GM12878 (cell line): Measurements from ENCODE around the gene OVCA2. TPM values are rescaled to one million over a fixed set of nuclear protein-coding genes. Genes with fewer than 3 reads are reported as not detected.

Experiments
- CHD1 ChIP-seq: IDR thresholded peaks from 2 replicates; pipeline ENCODE4 v1.6.1; 2012; ENCODE audit warnings: low read depth, low read length, improper control_type of control experiment
- CREM ChIP-seq: IDR thresholded peaks from 2 replicates; pipeline ENCODE4 v1.6.1; 2014; ENCODE audit warnings: antibody characterized with exemption, low read depth
- HCFC1 ChIP-seq: fragments of 150-350 bp; IDR thresholded peaks from 2 replicates; pipeline ENCODE4 v1.6.1; 2014; ENCODE audit warnings: low read length
- IKZF1 ChIP-seq: fragments of 450-650 bp; conservative IDR thresholded peaks from 2 replicates; pipeline ENCODE4 v1.6.1; 2017; ENCODE audit warnings: antibody characterized with exemption, mild to moderate bottlenecking
- JUND ChIP-seq: IDR thresholded peaks from 2 replicates; pipeline ENCODE4 v1.6.1; 2012; ENCODE audit warnings: low read depth, mild to moderate bottlenecking, low read length, improper control_type of control experiment, moderate library complexity
- LARP7 ChIP-seq: fragments of 450-650 bp; IDR thresholded peaks from 2 replicates; pipeline ENCODE4 v1.6.1; 2017; ENCODE audit warnings: mild to moderate bottlenecking
- MEF2A ChIP-seq: IDR thresholded peaks from 2 replicates; pipeline ENCODE4 v1.6.1; 2011; ENCODE audit warnings: low read depth, mild to moderate bottlenecking, low read length, moderate library complexity; ENCODE audit not compliant: insufficient read depth
- MXI1 ChIP-seq: fragments of 150-350 bp; IDR thresholded peaks from 2 replicates; pipeline ENCODE4 v1.6.1; 2011; ENCODE audit warnings: low read depth, mild to moderate bottlenecking, inconsistent platforms, low read length, improper control_type of control experiment
- MYB ChIP-seq: fragments of 150-350 bp; IDR thresholded peaks from 2 replicates; pipeline ENCODE4 v1.6.1; 2014; ENCODE audit warnings: mild to moderate bottlenecking, low read depth, low read length, borderline replicate concordance
- NFYB ChIP-seq: IDR thresholded peaks from 2 replicates; pipeline ENCODE4 v1.6.1; 2011; ENCODE audit warnings: low read depth, mild to moderate bottlenecking, low read length, improper control_type of control experiment, moderate library complexity; ENCODE audit not compliant: insufficient read depth
- NR2F1 ChIP-seq: fragments of 450-650 bp; conservative IDR thresholded peaks from 2 replicates; pipeline ENCODE4 v1.6.1; 2017; ENCODE audit warnings: mild to moderate bottlenecking
- POLR2A ChIP-seq: IDR thresholded peaks from 2 replicates; pipeline ENCODE4 v1.6.1; 2011; ENCODE audit warnings: low read depth, mild to moderate bottlenecking, low read length
- POLR2AphosphoS2 ChIP-seq: IDR thresholded peaks from 2 replicates; pipeline ENCODE4 v1.6.1; 2011; ENCODE audit warnings: low read depth, mild to moderate bottlenecking, low read length, improper control_type of control experiment, moderate library complexity
- POLR2AphosphoS5 ChIP-seq: IDR thresholded peaks from 2 replicates; pipeline ENCODE4 v1.6.1; 2011; ENCODE audit warnings: mild to moderate bottlenecking, low read length, inconsistent platforms
- RB1 ChIP-seq: fragments of 450-650 bp; formaldehyde crosslinking; IDR thresholded peaks from 2 replicates; pipeline ENCODE4 v1.6.1; 2017; ENCODE audit warnings: mild to moderate bottlenecking, borderline replicate concordance
- RBBP5 ChIP-seq: fragments of 200-600 bp; sonication (generic); conservative IDR thresholded peaks from 2 replicates; pipeline ENCODE4 v1.6.1; 2016
- SIN3A ChIP-seq: IDR thresholded peaks from 2 replicates; pipeline ENCODE4 v1.6.1; 2012; ENCODE audit warnings: low read depth, low read length, improper control_type of control experiment
- SRF ChIP-seq, 2 experiments: IDR thresholded peaks; 2 replicates each; pipeline ENCODE4 v1.6.1; 2011; ENCODE audit warnings: low read depth in 2 of 2, low read length in 2 of 2, mild to moderate bottlenecking in 1 of 2, moderate library complexity in 1 of 2
- TAF1 ChIP-seq: IDR thresholded peaks from 2 replicates; pipeline ENCODE4 v1.6.1; 2011; ENCODE audit warnings: mild to moderate bottlenecking, low read depth, low read length, borderline replicate concordance
- YY1 ChIP-seq: IDR thresholded peaks from 2 replicates; pipeline ENCODE4 v1.6.1; 2011; ENCODE audit warnings: low read depth, mild to moderate bottlenecking, low read length
- ZNF217 ChIP-seq: fragments of 450-650 bp; IDR thresholded peaks from 2 replicates; pipeline ENCODE4 v1.6.1; 2017; ENCODE audit warnings: antibody characterized with exemption, mild to moderate bottlenecking
- polyA plus RNA-seq, 11 experiments: library from polyadenylated mRNA; depleted of rRNA in 4 of 11; unstranded in 6 of 11; stranded (reverse) in 5 of 11; fragments of >200 nt; fragmentation: Nextera tagmentation in 4 of 11; fragmentation: Illumina TruSeq in 1 of 11; extraction: Ambion mirVana in 4 of 11; extraction: Trizol in 1 of 11; gene quantifications; 1 replicate in 1 of 11; 2 replicates in 10 of 11; pipeline versions ENCODE4 v1.2.1 to v1.2.3, GENCODE V29; 2011 to 2016; ENCODE audit warnings: inconsistent platforms in 2 of 11, missing spikeins in 2 of 11, low read depth in 1 of 11
- total RNA-seq, 4 experiments: library from RNA; depleted of rRNA in 3 of 4; stranded (reverse); fragments of >200 nt in 3 of 4; fragmentation: Illumina TruSeq in 1 of 4; extraction: Trizol in 1 of 4; gene quantifications; 2 replicates each; pipeline versions ENCODE4 v1.2.1 to v1.2.3, GENCODE V29; 2013 to 2021
- TF ChIP-seq, protein P1 (sequence below): fragments of 450-650 bp; formaldehyde crosslinking; IDR thresholded peaks from 2 replicates; pipeline ENCODE4 v1.4.0; 2022; ENCODE audit warnings: mild to moderate bottlenecking, moderate library complexity
- TF ChIP-seq, protein P2 (sequence below): fragments of 450-650 bp; IDR thresholded peaks from 2 replicates; pipeline ENCODE4 v1.6.1; 2016; ENCODE audit warnings: mild to moderate bottlenecking, moderate library complexity, borderline replicate concordance

The OVCA2 gene
- total and polyA plus RNA-seq, 10 of the 15 experiments (the other 5 are each of a cell fraction or from before 2014, with no cell fraction given) = 6.1 to 75.3 (median 40.7) TPM

- TF ChIP-seq, protein P1, sequence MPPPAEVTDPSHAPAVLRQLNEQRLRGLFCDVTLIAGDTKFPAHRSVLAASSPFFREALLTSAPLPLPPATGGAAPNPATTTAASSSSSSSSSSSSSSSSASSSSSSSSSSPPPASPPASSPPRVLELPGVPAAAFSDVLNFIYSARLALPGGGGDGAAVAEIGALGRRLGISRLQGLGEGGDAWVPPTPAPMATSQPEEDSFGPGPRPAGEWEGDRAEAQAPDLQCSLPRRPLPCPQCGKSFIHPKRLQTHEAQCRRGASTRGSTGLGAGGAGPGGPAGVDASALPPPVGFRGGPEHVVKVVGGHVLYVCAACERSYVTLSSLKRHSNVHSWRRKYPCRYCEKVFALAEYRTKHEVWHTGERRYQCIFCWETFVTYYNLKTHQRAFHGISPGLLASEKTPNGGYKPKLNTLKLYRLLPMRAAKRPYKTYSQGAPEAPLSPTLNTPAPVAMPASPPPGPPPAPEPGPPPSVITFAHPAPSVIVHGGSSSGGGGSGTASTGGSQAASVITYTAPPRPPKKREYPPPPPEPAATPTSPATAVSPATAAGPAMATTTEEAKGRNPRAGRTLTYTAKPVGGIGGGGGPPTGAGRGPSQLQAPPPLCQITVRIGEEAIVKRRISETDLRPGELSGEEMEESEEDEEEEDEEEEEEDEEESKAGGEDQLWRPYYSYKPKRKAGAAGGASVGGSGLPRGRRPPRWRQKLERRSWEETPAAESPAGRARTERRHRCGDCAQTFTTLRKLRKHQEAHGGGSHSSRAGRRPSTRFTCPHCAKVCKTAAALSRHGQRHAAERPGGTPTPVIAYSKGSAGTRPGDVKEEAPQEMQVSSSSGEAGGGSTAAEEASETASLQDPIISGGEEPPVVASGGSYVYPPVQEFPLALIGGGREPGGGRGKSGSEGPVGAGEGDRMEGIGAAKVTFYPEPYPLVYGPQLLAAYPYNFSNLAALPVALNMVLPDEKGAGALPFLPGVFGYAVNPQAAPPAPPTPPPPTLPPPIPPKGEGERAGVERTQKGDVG (CRISPR knock-in tag) = no peak
- TF ChIP-seq IKZF1 (peak; percentile 83), NFYB (0 out of 2 replicates have a peak, but pooled peaks have one; percentile 19), CHD1 (no peak), JUND (no peak), NR2F1 (no peak), POLR2AphosphoS2 (peak; percentile 94), ZNF217 (no peak), LARP7 (peak; percentile 68; the same call in 1 of the 2 replicates), CREM (peak; percentile 67), MEF2A (peak; percentile 34; the same call in 1 of the 2 replicates), SIN3A (peak; percentile 99), HCFC1 (peak; percentile 86), POLR2A (peak; percentile 86), RB1 (peak; percentile 56; the same call in 1 of the 2 replicates), MYB (peak; percentile 18; the same call in 1 of the 2 replicates), YY1 (peak; percentile 97), MXI1 (peak; percentile 99), TAF1 (peak; percentile 86), SRF (IDR thresholded peaks at IDR 0.05; ENCODE audit: low read depth in 2 of 2, low read length in 2 of 2) (peak; percentile 97 to 100), RBBP5 (no peak), POLR2AphosphoS5 (peak; percentile 31; the same call in 1 of the 2 replicates)
- TF ChIP-seq, protein P2, sequence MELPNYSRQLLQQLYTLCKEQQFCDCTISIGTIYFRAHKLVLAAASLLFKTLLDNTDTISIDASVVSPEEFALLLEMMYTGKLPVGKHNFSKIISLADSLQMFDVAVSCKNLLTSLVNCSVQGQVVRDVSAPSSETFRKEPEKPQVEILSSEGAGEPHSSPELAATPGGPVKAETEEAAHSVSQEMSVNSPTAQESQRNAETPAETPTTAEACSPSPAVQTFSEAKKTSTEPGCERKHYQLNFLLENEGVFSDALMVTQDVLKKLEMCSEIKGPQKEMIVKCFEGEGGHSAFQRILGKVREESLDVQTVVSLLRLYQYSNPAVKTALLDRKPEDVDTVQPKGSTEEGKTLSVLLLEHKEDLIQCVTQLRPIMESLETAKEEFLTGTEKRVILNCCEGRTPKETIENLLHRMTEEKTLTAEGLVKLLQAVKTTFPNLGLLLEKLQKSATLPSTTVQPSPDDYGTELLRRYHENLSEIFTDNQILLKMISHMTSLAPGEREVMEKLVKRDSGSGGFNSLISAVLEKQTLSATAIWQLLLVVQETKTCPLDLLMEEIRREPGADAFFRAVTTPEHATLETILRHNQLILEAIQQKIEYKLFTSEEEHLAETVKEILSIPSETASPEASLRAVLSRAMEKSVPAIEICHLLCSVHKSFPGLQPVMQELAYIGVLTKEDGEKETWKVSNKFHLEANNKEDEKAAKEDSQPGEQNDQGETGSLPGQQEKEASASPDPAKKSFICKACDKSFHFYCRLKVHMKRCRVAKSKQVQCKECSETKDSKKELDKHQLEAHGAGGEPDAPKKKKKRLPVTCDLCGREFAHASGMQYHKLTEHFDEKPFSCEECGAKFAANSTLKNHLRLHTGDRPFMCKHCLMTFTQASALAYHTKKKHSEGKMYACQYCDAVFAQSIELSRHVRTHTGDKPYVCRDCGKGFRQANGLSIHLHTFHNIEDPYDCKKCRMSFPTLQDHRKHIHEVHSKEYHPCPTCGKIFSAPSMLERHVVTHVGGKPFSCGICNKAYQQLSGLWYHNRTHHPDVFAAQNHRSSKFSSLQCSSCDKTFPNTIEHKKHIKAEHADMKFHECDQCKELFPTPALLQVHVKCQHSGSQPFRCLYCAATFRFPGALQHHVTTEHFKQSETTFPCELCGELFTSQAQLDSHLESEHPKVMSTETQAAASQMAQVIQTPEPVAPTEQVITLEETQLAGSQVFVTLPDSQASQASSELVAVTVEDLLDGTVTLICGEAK = peak; percentile 38; the same call in 1 of the 2 replicates
Observed at GRCh38 chr17:2029911-2030778, 11.7 kb upstream of the OVCA2 start, which contains the start of gene DPH1 (continued).
